Transverse colon (tissue), 4 donors: ENCODE results near the gene RBM4B.

Experiments used
- CTCF ChIP-seq, 5 experiments: fragments of 200-600 bp in 3 of 5; fragments of 450-650 bp in 2 of 5; sonication (generic) in 3 of 5; IDR thresholded peaks; 1 replicate in 2 of 5; 2 replicates in 3 of 5; pipeline ENCODE4 v1.5.1; 2016 to 2017; ENCODE audit warnings: antibody characterized with exemption in 5 of 5, inconsistent platforms in 3 of 5, mild to moderate bottlenecking in 2 of 5, moderate library complexity in 1 of 5
- EP300 ChIP-seq: sonication (generic); formaldehyde crosslinking; IDR thresholded peaks from one replicate; pipeline ENCODE4 v1.6.1; 2017; ENCODE audit warnings: antibody characterized with exemption, low read depth
- POLR2AphosphoS5 ChIP-seq, 3 donors: sonication (generic); formaldehyde crosslinking; IDR thresholded peaks; one replicate each; pipeline ENCODE4 v1.6.1; 2016; ENCODE audit warnings: antibody characterized with exemption in 3 of 3

- TF ChIP-seq POLR2AphosphoS5 (IDR thresholded peaks at IDR 0.05) = no peak
- no peak for TF ChIP-seq EP300
- no peak for TF ChIP-seq CTCF (IDR thresholded peaks at IDR 0.05)
Observed at GRCh38 chr11:66704659-66705360, 27.1 kb upstream of the RBM4B start.
